Measurements from ENCODE around the gene RABEPK.
"Not testable (repeated sequence)": the region's sequence is repeated elsewhere in the genome, so short reads cannot be mapped to it uniquely, and the experiment has no call there.

RABEPK gene

GRCh38 chr9:125195591-125195990 lies 4.8 kb upstream of the RABEPK start:
- DNase-seq = not testable (repeated sequence)

- no peak for DNase-seq
Measured at GRCh38 chr9:125202846-125203618, 2.7 kb downstream of the RABEPK start.

- no peak for DNase-seq
Measured at GRCh38 chr9:125204477-125204876, 4.1 kb downstream of the RABEPK start.

- no peak for DNase-seq
Measured at GRCh38 chr9:125214186-125214585, 13.8 kb downstream of the RABEPK start.

GRCh38 chr9:125218621-125219020 lies 18.3 kb downstream of the RABEPK start:
- no peak for DNase-seq

- DNase-seq = not testable (repeated sequence)
Measured at GRCh38 chr9:125224858-125225257, 24.5 kb downstream of the RABEPK start.

- DNase-seq = peak in 1 of 14 donors; percentile 1
Measured at GRCh38 chr9:125227761-125228160, 27.4 kb downstream of the RABEPK start.

GRCh38 chr9:125233678-125234077 lies 33.3 kb downstream of the RABEPK start:
- no peak for DNase-seq

GRCh38 chr9:125234099-125234498 lies 33.8 kb downstream of the RABEPK start:
- DNase-seq = not testable (repeated sequence)

GRCh38 chr9:125235804-125236519 lies 35.6 kb downstream of the RABEPK start:
- DNase-seq = no peak

- not testable (repeated sequence) for DNase-seq
Measured at GRCh38 chr9:125236520-125237159, 36.3 kb downstream of the RABEPK start.

GRCh38 chr9:125238127-125238914 lies 38.0 kb downstream of the RABEPK start:
- DNase-seq = no peak

- no peak for DNase-seq
Measured at GRCh38 chr9:125238915-125239446, 38.6 kb downstream of the RABEPK start.

GRCh38 chr9:125239631-125240597 lies 39.6 kb downstream of the RABEPK start:
- DNase-seq = no peak

- peak in 1 of 14 donors; percentile 67 for DNase-seq
Measured at GRCh38 chr9:125240649-125240999, 40.3 kb downstream of the RABEPK start.

- peak; percentile 94 to 100 (median 98) for DNase-seq
Measured at GRCh38 chr9:125241000-125241862, 40.9 kb downstream of the RABEPK start, which contains the start of gene HSPA5. TSS of gene HSPA5 (minus strand) at chr9:125241343. CDS start at chr9:125241126, 217 bp downstream.

- DNase-seq = no peak
Measured at GRCh38 chr9:125241863-125242739, 41.8 kb downstream of the RABEPK start.

- DNase-seq = no peak
Measured at GRCh38 chr9:125243792-125244260, 43.5 kb downstream of the RABEPK start.

- DNase-seq = no peak
Measured at GRCh38 chr9:125246261-125246667, 45.9 kb downstream of the RABEPK start.
